Activated T-helper 1 cell treated with Interleukin-2 at 50 U/mL for 16 hours (primary cell): ENCODE measurements around the gene ZNF618.

Experiments
- DNase-seq: peaks from one replicate; pipeline ENCODE4 v3.0.0-alpha.2; 2020; ENCODE audit warnings: low read depth

ZNF618 gene

GRCh38 chr9:113876151-113876992 is at the start of gene ZNF618:
TSS of gene ZNF618 (plus strand) at chr9:113876309. CDS start at chr9:113876381, 72 bp downstream.
- peak; percentile 5 for DNase-seq

- no peak for DNase-seq
Measured at GRCh38 chr9:113828221-113828620, 47.9 kb upstream of the ZNF618 start.

DNA sequence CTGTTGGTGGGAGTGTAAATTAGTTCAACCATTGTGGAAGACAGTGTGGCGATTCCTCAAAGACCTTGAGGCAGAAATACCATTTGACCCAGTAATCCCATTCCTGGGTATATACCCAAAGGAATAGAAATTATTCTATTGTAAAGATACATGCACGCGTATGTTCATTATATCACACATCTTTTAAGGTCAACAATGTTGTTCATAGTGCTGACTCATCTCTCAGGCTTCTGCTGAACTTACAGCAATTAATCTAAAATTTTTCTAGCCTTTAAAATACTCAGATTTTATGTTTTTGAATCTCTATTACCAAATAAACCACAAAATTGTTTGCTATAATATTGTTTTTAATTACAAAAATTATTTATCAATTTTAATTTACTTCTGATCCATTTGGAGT is 38.8 kb upstream of the ZNF618 start:
- no peak for DNase-seq

GRCh38 chr9:113842086-113842485 is 34.0 kb upstream of the ZNF618 start:
- no peak for DNase-seq

DNA sequence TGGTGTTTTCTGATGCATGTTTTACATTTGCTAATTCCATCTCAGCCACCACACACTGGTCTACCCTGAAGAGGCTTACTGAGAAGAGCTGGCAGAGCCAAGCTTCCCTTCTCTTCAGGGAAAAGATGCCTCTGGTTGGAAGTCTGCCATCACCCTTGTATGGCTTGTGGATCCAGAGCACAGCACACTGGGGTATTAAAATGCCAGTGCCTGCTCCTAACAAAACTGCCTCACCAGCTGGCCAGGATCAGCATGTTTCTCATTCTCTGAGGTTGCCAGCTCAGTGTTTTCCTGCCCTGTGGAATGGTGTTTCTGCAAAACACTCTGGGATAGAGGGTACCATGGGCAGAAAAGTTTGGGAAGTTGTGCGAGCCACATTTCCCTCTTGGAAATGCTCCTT is 31.6 kb upstream of the ZNF618 start:
- DNase-seq, result no peak

GRCh38 chr9:113851359-113851758 is 24.8 kb upstream of the ZNF618 start:
- DNase-seq, result no peak

GRCh38 chr9:113851873-113852272 is 24.2 kb upstream of the ZNF618 start:
- DNase-seq, result no peak

GRCh38 chr9:113853333-113853732 is 22.8 kb upstream of the ZNF618 start:
- DNase-seq, result no peak

- DNase-seq, result no peak
Measured at GRCh38 chr9:113854310-113854709, 21.8 kb upstream of the ZNF618 start.

GRCh38 chr9:113857875-113858274 is 18.2 kb upstream of the ZNF618 start:
- no peak for DNase-seq

GRCh38 chr9:113858282-113858681 is 17.8 kb upstream of the ZNF618 start:
- no peak for DNase-seq

- no peak for DNase-seq
Measured at GRCh38 chr9:113863345-113863744, 12.8 kb upstream of the ZNF618 start.

DNA sequence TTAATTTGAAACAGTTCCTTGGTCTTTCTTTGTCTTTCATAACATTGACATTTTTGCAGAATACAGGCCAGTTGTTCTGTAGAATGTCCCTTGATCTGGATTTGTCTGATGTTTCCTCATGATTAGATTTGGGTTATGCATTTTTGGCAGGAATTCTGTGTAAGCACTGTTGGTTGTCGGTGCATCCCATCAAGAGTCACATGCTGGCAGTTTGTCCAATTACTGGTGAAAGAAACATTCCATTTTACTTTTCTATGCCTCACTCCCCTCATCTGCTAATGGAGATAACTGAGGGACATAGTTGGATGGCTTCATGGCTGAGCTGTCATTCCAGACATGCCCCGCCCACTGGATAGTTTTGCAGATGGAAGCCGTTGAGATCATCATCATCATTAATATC is 7.6 kb upstream of the ZNF618 start:
- DNase-seq, result no peak

DNA sequence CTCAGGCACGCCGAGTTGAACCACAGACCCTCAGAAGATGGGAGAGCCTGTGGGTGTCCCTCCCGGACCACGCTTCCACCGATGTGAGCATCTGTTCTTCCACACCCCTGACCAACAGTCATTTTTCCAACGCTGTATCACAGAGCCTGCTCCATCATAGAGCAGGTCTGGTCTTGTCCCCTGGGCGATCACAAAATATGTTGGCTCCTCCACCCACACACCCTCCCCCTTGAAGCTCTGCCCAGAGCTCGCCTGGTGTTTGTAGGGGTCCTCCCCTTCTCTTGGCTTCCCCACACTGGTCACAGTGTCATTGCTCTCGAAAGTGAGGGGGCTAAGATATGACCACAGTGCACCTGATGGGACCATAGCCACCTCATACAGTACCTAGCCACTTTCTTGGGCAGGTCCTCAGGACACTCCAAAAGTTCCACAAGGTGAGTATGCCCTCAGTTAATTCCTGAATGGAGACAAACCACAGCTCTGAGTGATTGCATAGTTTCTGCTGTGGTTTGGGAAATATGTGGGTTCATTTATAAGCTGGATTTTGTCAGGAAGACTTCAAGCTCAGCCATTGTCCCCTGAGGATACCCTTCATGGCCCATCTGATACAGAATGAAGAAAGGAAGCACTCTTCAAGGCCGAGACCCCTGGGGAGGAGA is 3.5 kb upstream of the ZNF618 start:
- DNase-seq, result no peak

DNA sequence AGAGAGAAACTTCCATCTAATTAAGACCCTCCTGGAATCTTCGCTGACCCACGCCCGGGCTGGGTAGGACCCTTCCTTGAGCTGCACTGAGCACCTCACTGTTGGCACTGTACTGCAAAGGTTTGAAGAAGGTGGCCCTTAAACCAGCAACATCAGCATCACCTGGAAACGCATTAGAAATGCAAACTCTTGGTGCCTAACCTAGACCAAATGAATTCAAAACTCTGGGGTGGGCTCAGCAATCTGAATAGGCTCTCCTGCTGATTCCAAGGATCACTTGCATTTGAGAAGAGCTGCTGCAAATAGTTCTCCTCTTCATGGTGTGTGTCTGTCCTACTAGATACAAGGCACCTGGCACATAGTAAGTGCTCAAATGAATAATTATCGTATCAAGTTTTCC is 2.7 kb upstream of the ZNF618 start:
- no peak for DNase-seq

DNA sequence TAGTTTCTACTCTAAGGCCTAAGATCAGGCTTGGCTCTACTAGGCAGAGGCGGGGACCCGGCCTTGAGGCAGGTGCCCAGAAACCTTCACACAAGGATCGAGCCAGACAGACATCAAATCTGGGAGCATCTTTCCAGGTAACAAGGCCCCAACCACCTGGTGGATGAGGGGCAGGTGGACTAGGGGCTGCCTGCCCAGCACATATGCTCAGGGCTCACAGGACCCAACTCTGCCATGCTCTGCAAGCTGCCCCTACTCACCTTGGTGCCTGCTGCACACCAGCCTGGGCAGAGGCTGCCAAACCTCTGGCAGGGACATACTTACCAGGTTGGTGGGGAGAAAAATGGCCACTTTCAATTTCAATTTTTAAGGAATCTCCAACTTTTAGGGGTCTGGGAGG is 2.2 kb upstream of the ZNF618 start:
- DNase-seq, result no peak

GRCh38 chr9:113875459-113876150 is 504 bp upstream of the ZNF618 start:
- DNase-seq, result no peak

- DNase-seq, result no peak
Measured at GRCh38 chr9:113876993-113877368, 872 bp downstream of the ZNF618 start.

DNA sequence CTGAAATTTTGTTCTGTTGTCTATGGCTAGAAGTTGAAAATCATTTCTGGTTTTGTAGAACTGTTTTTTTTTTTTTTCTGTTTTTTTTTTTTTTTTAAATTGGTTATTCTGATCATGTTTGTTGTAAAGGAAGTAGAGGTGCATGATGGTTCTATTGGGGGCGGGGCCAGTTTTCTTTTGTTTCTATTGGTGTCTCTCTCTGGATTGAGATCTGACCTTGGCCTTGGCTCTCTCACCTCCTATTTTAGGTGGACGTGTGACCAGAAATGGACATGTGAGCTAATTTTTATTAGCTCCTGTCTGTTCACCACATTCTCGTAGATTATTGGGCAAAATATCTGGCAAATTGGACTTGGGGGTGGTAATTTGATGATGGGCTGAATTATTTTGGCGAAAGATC is 3.2 kb downstream of the ZNF618 start:
- no peak for DNase-seq

DNA sequence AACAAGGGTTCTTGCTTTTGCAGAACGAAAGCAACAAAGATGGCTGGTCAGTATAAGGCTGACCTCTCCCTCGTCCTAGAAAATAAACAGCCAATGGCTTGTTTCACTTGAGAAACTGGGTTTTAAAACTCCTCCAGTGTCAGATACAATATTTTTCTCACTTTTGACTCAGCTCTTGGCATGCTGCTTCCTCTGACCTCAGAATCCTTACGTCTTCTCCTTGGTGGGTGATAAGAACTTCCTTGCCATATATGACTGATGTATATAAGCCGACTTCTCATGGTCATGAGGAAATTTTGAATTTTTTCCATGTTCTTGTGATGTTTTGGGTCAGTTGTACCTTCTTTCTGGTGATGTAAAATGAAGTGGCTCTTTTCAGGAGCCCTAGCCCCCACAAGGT is 3.8 kb downstream of the ZNF618 start:
- no peak for DNase-seq

DNA sequence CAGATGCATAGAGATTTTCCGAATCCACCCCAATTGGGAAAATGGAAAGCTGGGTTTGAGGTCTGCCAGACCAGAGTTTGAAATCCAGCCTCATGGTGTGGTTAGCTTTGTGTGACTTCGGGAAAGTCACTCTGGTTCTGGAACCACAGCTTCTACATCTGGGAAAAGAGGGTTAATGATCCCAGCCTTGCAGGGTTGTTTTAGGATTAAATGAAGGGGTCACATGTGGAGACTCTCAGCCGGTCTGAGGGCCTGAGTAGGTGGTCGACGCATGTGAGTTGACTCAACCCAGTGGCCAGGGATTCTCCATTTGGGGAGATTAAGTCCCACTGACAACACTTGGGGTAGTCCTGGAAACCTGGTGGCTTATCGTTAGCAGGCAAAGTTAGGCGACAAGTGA is 6.1 kb downstream of the ZNF618 start:
- no peak for DNase-seq

DNA sequence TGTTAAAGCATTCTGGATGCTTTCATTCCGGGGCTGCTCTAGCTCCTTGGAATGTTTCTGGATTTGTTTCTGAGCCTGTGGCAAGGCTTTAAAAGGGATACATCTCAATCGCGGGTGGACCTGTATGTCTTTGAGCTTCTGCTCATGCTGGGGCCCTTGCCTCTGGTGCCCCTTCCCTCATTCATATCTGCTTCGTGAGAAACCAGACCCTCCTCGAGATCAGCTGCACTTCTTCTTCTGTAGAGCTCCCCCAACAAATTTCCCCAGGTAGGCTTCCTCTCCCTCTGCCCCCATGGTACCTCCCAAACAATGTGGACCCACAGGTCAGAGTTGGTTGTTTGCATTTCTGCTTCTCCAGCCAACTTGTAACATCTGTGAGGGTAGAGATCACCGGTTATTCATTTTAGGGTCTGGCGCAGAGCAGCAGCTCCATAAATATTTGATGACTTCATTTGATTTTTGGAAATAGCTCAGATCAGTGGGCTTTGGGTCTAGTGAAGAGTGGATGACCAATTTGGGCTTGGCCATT is 6.6 kb downstream of the ZNF618 start:
- no peak for DNase-seq
